ENCODE results near the gene SHISA7.

DNA sequence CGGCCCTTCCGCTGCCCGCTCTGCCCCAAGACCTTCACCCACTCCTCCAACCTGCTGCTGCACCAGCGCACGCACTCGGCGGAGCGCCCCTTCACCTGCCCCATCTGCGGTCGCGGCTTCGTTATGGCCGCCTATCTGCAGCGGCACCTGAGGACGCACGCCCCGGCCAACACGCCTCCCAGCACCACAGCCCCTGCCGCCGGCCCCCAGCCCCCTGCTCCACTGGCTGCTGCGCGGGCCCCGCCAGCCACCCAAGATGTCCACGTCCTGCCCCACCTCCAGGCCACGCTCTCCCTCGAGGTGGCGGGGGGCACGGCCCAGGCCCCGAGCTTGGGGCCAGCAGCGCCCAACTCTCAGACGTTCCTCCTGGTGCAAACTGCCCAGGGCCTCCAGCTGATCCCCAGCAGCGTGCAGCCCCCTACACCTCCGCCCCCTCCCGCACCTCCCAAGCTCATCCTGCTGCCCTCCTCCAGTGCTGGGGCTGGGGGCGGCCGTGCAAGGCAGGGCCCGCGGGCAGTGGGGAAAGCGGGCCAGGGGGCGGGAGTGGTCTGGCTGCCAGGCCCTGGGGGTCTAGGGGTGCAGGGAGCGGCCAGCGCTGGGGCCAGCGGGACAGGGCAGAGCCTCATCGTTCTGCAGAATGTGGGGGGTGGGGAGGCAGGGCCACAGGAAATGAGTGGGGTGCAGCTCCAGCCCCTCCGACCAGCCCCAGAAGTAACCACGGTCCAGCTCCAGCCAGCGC, 40.0 kb upstream of the SHISA7 start:
- TF ChIP-seq, protein P1, sequence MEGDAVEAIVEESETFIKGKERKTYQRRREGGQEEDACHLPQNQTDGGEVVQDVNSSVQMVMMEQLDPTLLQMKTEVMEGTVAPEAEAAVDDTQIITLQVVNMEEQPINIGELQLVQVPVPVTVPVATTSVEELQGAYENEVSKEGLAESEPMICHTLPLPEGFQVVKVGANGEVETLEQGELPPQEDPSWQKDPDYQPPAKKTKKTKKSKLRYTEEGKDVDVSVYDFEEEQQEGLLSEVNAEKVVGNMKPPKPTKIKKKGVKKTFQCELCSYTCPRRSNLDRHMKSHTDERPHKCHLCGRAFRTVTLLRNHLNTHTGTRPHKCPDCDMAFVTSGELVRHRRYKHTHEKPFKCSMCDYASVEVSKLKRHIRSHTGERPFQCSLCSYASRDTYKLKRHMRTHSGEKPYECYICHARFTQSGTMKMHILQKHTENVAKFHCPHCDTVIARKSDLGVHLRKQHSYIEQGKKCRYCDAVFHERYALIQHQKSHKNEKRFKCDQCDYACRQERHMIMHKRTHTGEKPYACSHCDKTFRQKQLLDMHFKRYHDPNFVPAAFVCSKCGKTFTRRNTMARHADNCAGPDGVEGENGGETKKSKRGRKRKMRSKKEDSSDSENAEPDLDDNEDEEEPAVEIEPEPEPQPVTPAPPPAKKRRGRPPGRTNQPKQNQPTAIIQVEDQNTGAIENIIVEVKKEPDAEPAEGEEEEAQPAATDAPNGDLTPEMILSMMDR (conservative IDR thresholded peaks at IDR 0.05; ENCODE audit: low read depth, low read length): no peak
- TF ChIP-seq, protein P2, sequence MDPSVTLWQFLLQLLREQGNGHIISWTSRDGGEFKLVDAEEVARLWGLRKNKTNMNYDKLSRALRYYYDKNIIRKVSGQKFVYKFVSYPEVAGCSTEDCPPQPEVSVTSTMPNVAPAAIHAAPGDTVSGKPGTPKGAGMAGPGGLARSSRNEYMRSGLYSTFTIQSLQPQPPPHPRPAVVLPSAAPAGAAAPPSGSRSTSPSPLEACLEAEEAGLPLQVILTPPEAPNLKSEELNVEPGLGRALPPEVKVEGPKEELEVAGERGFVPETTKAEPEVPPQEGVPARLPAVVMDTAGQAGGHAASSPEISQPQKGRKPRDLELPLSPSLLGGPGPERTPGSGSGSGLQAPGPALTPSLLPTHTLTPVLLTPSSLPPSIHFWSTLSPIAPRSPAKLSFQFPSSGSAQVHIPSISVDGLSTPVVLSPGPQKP (IDR thresholded peaks at IDR 0.05; ENCODE audit: borderline replicate concordance, low read depth, low read length): no peak
- no peak for TF ChIP-seq POLR2A (IDR thresholded peaks at IDR 0.05; ENCODE audit: low read depth, low read length)

Measured in IMR-90 (cell line).